ENCODE data around the gene DHRS9.

The DHRS9 gene

GRCh38 chr2:169073963-169074751, 4.8 kb downstream of the DHRS9 start:
- DNase-seq (ENCODE audit: extremely low read depth, low read depth) = no peak
- TF ChIP-seq CTCF (IDR thresholded peaks at IDR 0.05; ENCODE audit: low read depth, low read length) = no peak

DNA sequence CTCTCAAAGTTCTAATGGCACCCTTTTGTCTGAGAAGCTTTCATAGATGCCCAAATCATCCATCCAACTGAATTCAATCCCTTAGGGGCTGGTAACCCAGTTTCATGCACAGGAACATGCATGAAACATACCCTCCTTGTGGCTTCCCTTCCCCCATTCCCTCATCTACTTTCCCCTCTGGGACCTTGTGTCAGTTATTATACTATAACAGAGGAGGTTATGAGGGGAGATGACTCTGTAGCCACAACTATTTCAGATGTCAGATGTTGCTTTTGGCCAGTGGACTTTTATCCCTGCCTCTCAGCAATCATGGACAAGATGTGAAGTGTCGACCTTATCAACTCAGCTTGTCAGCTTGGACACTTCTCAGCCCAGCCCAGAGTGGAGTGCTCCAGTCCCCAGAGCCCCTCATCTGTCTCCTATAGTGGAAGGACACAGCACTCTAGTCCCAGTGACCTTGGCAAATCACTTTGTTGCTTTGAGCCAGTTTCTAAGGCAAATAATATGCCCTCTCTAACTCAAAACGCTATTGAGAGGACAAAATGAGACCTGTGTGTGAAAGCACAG, 8.4 kb downstream of the DHRS9 start:
- no peak for TF ChIP-seq CTCF (IDR thresholded peaks at IDR 0.05; ENCODE audit: low read depth, low read length)

GRCh38 chr2:169080250-169081069, 11.1 kb downstream of the DHRS9 start:
- no peak for TF ChIP-seq CTCF (IDR thresholded peaks at IDR 0.05; ENCODE audit: low read depth, low read length)
- DNase-seq (ENCODE audit: extremely low read depth, low read depth) = no peak

More for the DNA sequence above, 8.4 kb downstream of the DHRS9 start:
- DNase-seq (ENCODE audit: extremely low read depth, low read depth) = no peak

- TF ChIP-seq CTCF (IDR thresholded peaks at IDR 0.05; ENCODE audit: low read depth, low read length) = no peak
- DNase-seq (ENCODE audit: extremely low read depth, low read depth) = no peak
These were observed 12.2 kb downstream of the DHRS9 start for GRCh38 chr2:169081551-169081950.

- TF ChIP-seq CTCF (IDR thresholded peaks at IDR 0.05; ENCODE audit: low read depth, low read length) = no peak
- DNase-seq (ENCODE audit: extremely low read depth, low read depth) = no peak
These were observed 13.6 kb downstream of the DHRS9 start for GRCh38 chr2:169082995-169083394.

DNA sequence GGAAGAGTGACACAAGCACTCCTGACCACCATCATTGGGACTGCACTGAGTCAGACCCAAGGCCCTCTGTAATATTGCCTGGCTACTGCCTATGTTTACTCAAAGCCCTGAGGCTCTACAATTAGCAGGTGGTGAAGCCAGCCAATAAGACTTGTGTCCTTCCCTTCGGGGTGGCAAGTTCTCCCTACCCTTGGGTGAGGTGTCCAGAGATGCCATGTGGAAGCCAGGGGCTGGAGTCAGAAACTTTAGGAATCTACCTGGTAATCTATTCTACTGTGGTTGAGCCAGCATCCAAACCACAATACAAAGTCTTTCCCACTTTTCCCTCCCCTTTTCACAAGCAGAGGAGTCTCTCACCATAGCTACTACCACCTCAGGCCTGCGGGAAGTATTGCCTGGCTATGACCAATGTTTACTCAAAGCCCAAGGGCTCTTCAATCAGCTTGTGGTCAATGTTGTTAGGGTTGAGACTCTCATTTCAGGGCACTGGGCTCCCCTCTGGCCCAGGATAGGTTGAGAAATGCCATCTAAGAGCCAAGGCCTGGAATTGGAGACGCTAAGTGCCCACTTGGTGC, 17.6 kb downstream of the DHRS9 start:
- DNase-seq (ENCODE audit: extremely low read depth, low read depth) = no peak
- TF ChIP-seq CTCF (IDR thresholded peaks at IDR 0.05; ENCODE audit: low read depth, low read length) = no peak

Measured in AG09319 (cell line).